Measurements from ENCODE around the gene GAS6.
A peak's percentile ranks its signal among the peaks of the same experiment; 100 is the strongest.
"Not testable (repeated sequence)": the region's sequence is repeated elsewhere in the genome, so short reads cannot be mapped to it uniquely, and the experiment has no call there.

Gene GAS6

DNA sequence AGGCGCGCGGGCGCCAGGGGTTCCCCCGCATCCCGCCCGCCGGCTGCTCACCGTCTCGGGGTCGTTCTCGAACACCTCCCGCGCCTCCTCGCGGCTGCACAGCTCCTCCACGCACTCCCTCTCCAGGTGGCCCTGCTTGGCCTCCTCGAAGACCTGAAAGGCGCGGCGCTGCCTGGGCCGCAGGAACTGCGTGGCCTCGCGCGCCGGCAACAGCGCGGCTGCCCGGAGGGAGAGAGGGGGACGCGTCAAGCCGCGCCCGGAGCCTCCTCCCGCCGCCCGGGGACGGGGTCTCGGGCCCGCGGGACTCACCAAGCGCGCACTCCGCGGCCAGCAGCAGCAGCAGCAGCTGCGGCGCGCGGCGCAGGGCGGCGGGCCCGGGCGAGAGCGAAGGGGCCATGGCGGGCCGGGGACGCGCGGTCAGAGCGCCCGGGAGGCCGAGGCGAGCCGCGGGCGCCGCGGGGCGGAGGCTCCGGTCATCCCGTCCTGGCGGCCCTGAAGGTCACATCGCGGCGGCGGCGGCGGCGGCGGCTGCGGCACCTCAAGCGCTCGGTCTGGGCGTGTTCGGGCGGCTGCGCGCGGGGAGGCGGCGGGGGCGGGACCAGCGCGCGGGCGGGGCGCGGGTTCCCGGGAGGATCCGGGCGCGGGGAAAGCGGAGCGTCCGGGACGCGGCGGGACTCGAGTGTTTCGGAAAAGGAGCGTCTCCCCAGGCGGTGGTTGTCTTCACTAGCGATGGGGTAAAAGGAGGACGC lies at the start of gene GAS6:
GAS6 (minus strand) TSS at position 553 of the 749 bp plus-strand sequence; CDS start at position 397, 156 bp downstream.
- peak; percentile 12 for DNase-seq

DNA sequence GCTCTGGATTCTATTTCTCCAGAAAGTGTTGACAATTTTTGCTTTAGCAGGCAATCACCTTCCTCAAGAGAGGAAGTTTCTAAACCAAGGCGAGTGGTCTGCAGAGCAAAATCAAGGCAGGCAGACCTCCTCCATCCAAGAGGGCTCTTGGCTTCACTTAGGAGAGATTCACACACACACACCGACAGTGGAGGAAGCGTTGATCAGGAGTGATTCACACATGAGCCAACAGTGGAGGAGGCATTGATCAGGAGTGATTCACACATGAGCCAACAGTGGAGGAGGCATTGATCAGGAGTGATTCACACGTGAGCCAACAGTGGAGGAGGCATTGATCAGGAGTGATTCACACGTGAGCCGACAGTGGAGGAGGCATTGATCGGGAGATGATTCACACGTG lies 49.5 kb upstream of the GAS6 start:
- not testable (repeated sequence) for DNase-seq

DNA sequence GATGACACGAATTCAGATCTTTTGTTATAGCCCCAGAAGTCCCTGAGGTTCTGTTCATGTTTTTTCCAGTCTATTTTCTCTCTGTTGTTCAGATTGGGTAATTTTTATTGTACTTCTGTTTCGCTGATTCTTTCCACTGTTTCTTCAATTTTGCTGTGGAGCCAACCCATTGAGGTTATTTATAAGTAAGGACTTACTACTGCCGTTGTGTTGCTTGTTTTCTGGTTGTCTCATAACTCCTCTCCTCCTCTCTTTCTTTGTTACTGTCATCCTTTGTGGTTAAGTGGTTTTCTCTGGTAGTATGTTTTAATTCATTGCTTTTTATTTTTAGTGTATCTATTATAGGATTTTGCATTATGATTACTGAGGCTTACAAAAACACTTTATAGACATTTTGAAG lies 48.7 kb upstream of the GAS6 start:
- DNase-seq, result no peak

DNA sequence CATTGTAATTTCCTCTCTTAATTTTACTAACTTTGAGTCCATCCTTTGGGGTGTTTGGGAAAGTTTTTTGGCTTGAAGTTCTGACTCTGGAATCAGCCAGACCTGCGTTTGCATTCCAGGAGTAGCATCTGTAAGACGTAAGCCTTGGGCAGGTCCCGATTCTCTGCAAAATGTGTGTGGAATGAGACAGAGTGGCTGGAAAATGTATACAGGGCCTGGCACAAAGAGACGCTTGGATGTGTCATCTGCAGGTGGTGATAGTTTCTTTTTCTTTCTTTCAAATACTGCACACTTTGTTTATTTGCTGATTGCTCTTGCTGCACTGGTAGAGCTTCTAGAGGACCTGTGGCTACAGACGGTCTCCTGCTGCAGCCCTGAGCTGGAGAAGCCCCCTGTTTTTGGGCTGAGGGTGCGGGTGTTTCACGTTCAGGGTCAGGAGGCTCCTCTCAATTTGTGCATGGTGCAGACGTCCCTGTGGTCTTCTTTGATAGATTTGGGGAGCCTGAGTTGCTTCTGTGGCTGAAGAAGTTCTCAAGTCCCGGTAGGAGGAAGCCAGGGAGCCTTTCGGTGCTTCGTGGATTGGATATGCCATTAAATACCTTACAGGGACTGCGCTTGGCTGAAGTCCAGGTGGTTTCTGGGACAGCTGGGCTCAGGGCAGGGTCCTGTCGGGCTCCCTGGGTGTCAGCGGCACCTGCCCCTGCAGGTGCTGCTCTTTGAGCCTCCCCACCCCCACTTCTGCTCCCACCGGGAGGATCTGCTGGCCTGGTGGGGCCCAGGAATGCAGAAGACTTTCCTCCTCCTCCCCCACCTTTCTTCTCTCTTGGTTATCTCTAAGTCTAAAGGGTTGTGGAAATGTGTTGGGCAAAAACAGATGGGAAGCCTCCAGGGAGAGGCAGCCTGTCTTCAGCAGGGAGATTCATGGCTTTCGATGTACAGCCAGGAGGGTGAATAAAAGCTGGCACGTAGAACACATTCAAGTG lies 44.0 kb upstream of the GAS6 start:
- no peak for DNase-seq

DNA sequence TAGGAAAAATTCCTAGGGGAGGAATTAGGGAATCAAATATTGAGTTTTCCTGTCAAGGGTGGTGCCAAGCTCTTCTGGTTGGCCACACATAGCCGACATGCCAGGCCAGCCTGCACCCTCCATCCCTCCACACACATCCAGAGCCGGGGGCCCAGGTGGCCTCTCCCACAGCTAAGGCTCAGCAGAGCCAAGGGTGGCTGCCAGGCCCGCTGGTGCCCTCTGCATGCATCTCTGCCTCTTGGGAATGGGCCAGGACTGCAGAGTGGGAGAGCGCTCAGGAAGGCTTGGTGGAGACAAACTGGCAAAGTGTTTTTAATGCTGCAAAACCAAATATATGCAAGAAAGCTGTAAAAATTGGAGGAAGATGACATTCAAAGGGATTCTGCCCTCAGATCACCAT lies 42.7 kb upstream of the GAS6 start:
- DNase-seq, result no peak

DNA sequence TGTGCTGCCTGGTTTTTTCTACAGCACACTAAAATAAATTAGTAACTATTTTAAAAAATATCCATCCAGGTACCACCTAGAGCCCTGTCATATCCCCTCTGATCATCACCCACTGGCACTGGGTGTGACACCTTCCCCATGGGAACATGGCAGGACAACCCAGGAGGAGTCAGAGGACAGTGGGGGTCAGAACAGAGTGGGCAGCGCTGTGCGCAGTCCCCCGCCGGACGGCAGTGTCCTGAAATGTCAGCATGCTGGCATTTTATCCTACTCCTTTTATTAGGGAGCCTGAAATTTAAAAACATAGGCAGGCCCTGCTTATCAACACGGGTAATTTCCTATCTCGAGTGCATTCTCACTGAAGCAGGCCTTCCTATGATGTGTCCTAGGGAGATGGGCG lies 42.1 kb upstream of the GAS6 start:
- no peak for DNase-seq

DNA sequence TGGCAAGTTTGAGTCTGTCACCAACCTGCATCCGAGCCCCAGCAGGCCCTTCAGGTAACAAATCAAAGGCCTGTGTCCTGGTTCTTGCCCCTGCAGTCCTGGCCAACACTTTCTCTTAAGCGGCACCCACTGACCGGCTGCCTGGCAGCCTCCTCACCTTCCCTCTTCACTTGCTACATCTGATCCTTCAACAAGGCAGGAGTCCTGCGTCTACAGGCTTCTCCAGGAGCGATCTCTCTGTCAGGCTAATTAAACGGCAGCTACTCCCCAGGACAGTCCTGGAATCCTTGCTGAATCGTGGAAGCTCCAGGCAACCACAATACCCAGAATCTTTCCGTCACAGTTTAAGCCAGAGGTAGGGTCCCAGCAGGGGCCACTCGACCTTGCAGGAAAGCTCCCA lies 41.1 kb upstream of the GAS6 start:
- DNase-seq, result no peak

DNA sequence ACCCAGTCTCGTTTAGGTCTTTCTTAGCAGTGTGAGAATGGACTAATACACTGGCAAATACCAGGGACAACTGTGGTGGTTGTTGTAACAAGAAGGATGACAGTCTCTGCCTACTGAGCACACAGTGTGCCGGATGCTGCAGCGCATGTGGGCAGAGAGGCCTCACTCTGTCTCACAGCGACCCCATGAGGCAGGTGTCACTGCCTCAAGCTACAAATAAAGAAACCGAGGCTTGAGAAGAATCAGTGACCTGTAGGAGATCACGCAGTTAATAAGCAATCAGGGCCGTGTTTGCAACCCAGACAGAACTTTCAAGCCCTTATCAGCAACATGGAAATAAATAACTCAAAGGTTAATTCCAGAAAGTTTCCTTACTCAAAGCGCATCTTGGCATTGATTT lies 40.5 kb upstream of the GAS6 start:
- DNase-seq, result peak; percentile 39

DNA sequence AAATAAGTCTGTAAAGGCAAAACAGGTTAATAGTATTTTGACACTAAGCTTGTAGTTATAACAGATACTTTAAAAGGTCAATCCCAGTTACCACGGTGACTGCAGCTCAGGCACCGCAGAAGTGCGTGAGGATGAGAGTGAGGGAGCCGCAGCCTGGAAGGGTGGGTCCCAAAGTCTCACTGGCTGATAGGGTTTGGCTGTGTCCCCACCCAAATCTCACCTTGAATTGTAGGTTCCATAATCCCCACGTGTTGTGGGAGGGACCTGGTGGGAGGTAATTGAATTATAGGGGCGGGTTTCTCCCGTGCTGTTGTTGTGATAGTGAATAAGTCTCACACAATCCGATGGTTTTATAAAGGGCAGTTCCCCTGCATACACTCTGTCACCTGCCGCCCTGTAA lies 40.0 kb upstream of the GAS6 start:
- no peak for DNase-seq

DNA sequence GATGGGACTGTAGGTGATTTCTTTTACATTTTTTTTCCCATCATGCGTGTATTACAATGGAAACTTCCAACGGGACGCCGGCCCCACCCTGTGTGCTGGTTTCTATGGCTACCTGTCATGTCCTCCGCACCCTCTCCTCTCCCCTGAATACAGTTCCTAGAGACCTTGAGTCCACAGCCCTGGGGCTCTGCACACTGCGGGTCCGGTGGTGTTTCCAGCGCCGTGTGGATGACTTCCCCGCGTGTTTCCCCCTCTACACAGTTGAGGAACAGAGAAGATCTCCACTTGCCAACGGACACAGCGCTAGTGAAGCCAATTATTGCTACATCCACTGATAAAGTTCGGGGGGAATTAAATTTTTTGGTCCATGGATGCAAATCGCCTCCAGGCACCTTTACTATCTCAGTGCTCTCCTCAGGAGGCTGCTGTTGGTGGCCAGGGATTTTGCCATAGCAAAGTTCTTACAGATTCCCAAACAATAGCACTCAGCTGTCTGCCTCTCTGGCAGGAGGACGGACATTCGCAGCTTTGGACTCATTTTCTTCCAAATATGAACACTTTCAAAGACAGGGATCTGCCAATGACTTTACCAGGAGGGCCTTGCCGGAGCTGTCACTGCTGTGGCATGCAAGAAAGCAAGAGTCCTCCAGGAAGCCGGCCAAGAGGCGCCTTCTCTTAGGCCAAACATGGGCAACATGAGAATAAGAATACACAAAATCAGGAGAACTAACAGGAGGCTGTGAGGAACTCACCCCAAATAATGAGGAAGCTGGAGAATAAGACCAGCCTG lies 39.3 kb upstream of the GAS6 start:
- DNase-seq, result no peak

DNA sequence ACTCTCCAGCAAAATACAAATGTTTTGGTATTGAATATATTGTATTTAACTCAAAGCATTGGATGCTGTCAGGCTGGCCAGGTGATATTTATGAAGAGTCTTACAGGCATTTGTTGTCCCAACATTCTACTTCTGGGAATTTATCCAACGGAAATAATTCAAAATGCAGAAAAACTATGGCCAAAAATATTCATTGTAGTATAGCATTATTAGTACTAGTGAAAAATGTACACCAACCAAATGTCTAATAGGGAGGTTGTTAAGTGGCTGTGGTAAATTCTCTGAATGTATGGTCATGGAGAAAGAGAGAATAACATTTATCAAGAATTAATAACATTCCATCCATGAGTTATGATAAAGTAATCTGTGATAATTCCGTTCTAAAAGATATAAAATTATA lies 38.6 kb upstream of the GAS6 start:
- DNase-seq, result no peak

DNA sequence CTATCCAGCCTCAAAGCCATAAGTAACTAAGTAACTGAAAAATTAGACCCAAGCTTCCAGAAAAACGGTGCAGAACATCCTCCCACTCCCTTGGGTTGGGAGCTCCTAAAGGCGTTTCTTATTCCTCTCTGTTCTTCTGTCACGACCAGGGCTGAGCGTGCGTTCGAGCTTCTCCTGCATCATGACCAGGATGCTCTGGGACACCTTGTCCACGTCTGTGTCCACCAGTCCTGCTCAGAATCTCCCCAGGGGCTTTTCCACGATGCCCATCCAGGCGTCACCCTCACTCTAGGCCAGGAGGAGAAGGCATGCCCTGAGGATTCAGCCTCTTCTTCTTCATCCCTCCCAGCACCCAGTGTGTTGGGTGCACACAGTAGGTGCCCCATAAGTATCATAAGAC lies 37.8 kb upstream of the GAS6 start:
- DNase-seq, result no peak

DNA sequence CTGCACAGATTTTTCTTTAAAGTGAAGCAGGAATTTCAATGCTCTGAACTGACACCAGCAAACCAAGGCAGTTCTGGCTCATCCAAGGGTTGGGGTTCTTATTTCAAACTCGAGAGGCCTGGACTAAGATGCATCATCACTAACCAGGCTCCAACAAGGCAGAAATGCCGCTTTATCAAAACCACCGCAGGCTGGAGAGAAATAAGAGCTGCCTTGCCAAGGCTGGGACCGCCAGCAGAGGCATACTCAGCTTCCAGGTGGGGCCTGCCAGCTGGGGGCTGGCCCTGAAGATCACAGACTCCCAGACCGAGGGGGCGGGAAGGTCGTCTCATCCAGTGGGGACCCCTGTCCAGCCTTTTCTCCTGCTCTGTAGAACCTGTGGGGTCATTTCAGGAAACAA lies 37.4 kb upstream of the GAS6 start:
- DNase-seq, result no peak

DNA sequence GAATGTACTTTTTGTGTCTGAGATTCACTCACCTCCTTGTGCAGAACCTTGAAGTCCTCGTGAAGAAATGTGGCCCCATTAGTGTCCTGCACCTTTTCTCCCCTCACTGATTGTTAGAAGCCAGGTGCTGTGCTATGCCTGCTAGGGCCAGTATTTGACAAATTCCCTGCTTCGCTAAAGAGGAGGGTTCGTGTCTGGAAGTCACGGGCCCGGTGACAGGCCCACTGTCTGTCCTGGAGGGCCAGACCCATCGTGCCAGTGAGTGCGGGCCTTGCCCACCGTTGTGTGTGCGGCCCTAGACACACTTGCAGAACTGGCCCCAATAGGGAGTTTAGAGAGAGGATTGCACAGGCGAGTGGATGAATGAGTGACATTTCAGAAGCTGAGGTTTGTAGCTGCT lies 36.8 kb upstream of the GAS6 start:
- DNase-seq, result no peak

DNA sequence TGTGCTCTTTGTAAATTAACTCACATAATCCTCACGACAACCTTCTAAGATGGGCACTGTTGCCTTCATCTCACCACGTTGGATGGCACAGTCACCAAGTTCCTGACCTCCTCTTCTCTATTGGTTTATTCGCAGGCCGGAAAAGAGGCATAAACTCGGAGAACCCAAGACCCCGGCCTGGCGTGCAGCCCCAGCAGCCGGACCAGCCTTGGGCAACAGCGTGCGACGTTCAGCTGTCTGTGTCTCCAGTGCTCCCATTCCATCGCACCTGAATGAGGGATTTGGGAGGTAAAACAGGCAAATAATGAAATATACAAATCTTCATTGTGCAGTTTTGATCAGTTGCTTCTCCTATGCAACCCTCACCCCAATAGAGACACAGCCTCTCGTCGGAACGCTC lies 34.5 kb upstream of the GAS6 start:
- no peak for DNase-seq

DNA sequence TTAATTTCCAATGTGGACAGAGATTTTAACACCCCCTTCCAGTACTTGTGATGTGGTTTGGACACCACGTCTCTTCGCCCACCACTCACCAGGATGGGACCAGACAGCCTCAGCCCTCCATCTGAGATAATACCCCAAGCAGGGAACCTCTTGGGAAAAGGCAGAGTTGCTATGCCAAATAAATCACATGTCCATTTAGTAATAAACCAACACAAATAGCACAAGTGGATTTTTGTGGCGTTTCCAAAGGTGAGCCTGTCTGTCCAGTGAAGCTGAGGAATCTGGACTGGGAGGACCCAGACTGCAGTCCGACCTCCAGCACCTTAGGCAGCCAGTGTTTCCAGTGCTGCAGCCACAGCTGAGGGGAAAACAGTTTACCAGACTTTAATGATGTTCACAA lies 34.1 kb upstream of the GAS6 start:
- no peak for DNase-seq

DNA sequence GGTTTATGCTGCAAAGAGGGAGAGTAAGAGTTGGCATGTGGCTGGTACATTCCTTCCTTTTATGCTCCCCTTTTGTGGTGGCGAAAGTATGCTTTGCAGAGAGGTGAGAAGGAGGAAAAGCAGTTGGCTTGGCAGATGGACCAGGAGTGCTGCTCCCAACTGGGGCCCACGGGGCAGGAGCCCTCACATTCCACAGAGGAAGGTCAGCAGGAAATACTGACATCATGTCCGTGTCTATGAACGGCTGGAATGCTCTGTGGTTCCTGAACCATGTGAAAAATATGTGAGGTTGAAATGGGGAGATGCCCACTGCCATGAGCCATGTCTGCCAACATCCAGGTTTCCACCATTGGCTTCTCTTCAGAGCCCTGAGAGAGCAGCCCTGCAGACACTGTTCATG lies 33.3 kb upstream of the GAS6 start:
- no peak for DNase-seq

DNA sequence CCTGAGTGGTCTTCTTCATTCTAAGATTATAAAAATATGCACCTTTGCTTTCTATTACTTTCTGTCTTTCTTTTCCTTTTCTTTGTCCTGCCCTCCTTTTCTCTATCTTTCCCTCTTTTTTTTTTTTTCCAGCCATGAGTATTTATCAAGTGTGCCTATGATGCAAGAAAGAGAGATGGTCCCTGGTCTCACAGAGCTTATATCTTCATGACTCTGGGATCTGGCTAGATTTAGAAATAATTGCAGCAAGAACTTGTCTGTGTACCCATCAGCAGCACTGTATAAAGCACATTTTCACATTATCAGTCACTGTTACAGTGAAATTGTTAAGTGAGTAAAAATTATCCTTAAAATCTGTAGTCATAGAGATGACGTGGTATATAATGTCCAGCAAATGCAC lies 31.6 kb upstream of the GAS6 start:
- DNase-seq, result no peak

DNA sequence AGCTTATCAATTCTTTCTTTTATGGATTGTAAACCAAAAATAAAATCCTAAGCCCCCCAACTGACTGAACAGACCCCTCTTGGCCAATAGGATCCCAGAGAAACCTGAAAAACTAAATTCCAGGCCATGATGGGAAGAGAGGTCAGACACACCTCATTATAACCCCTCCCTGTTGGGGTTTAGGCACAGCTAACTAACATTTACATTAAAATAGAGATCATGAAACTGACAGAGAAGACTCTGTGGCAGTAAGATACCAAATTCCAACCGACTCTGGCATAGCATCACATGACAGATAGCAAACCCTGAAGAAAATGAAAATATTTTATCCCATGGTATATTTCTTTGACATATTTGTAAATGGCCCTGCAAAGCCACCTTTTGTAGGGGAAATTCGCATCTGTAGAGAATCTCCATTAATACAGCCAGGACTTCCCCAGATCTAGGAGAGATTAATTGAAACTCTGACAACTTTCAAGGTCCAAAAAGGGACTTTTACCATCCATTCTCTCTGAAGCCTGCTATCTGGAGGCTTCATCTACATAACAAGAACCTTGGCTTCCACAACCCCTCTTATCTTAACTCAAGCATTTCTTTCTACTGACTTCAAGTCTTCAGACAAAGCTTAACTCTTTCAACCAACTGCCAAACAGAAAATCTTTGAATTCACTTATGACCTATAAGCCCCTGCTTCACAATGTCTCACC lies 27.1 kb upstream of the GAS6 start:
- DNase-seq, result no peak

DNA sequence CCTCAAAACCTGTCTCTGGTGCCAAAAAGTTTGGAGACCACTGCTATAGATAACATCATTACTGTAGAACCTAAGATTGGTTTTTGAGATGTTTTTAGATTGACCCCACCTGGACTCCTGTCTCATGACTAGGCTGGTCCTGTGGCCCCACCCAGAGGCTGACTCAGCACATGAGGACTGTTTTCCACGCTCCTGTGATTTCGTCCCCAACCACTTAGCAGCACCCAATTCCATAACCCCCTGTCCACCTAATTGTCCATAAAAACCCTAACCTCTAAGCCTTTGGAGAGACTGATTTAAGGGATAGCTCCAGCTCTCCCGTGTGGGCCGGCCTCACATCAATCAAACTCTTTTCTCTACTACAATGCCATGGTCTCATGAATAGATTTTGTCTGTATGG lies 25.6 kb upstream of the GAS6 start:
- no peak for DNase-seq

DNA sequence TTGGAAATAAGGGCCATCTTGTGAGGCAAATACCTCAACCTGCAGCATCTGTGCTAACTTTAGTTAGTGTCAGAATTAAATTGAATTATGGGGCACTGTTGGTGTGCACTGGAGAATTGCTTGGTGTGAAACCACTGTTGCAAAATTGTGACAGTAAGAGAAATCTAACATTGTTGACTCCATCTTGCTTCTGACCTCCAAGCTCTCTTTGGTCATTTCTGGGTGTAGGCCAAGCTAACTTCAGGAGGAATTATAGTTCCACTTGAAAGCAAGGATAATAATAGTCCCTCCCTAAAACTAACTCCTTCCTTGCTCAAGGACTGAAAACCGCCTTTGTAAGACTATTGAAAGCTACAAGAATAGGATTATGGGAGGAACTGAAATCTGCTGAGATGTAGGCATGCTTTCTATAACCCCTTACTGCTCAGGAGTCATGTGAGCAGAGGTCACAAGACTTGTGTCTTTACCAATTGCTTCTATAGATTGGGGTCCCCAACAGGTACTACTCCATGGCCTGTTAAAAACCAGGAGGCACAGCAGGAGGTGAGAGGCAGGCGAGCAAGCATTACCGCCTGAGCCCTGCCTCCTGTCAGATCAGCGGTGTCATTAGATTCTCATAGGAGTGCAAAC lies 24.9 kb upstream of the GAS6 start:
- DNase-seq, result no peak

DNA sequence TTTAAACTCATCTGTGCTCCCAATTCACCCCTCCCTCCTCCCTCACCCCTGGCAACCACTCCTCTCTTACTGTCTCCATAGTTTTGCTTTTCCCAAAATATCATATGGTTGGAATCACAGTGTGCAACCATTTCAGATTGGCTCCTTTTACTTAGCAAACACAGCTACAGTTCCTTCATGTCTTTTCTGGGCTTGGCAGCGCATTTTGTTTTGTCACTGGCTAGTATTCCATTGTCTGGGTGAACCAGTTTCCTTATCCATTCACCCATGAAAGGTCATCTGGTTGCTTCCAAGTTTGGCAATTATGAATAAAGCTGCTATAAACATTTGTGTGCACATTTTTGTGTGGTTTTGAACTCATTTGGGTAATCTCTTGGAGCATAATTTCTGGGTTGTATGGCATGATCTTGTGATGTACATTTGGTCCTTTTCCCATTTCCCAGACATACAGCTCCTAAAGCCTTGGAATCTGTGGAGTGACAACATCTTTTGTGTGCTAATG lies 23.9 kb upstream of the GAS6 start:
- DNase-seq, result no peak

All from CD4-positive, alpha-beta T cell treated with Interleukin-17A for 1 hour (primary cell).